Hepatic stellate cell (primary cell): ENCODE measurements around the gene TNIP1.

Experiments used
- DNase-seq: peaks from one replicate; pipeline ENCODE4 v3.0.0; 2011; ENCODE audit warnings: low spot score

Gene TNIP1

DNA sequence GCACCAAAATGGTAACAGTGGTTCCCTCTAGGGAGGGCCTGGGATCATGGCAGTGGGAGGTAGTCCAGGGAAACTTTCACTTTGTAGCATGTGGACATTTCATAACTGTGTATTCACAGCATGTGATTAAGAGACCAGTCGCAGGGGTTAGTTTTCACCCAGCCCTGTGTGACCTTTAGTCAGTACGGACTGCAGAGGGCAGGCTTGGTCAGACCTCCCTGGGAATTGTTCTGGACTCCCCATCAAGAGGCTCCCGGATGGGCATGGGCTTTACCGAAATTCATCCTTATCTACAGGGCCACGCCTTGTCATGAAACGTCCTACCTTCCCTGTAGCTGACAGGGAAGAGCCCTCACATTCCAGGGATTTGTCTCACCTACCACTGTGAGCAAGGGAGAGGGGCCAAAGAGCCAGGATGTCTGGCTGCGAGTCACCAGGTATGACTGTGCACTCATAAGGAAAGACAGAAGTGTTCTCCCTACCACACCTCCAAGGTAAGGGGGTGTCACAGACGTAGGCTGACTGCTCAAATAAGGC lies 40.6 kb downstream of the TNIP1 start:
- peak; percentile 69 for DNase-seq

GRCh38 chr5:151039665-151040064 lies 41.2 kb downstream of the TNIP1 start:
- no peak for DNase-seq

- no peak for DNase-seq
Measured at GRCh38 chr5:151038801-151039238, 42.0 kb downstream of the TNIP1 start.

DNA sequence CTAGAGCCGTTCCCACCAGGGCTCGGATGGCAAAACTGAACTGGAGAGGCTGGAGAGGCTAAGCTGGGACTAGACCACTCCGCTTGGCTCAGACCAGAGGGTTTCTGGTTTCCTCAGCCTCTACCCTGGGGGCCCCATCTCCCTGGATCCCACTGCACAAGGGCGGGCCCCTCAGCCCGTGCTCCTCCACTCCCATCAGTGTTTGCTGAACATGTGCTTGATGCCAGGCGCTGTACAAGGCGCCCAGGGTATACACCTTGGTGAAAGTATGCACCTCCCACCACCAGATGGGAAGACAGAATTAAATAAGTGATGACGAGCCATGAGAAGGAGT lies 42.5 kb downstream of the TNIP1 start:
- no peak for DNase-seq

GRCh38 chr5:151037561-151038411 lies 43.0 kb downstream of the TNIP1 start:
- peak; percentile 87 for DNase-seq

DNA sequence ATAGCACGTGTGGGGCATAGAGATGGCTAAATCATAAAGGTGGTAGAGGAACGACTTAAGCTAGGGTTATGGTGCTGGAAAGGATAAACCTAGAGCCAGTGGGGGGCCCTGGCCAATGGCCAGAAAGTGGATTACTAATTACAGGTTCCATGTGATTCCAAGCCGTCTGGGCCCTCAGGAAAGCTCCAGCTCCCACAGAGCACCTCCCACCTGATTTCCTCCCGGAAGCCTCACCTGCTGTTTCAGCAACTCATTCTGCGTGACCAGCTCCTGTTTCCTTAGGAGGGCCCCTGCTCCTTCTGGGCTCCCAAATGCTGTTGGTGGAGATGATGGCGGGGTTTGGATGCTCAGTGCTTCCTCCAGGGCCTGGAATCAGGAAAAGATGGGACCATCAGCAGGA lies 44.3 kb downstream of the TNIP1 start:
- no peak for DNase-seq

DNA sequence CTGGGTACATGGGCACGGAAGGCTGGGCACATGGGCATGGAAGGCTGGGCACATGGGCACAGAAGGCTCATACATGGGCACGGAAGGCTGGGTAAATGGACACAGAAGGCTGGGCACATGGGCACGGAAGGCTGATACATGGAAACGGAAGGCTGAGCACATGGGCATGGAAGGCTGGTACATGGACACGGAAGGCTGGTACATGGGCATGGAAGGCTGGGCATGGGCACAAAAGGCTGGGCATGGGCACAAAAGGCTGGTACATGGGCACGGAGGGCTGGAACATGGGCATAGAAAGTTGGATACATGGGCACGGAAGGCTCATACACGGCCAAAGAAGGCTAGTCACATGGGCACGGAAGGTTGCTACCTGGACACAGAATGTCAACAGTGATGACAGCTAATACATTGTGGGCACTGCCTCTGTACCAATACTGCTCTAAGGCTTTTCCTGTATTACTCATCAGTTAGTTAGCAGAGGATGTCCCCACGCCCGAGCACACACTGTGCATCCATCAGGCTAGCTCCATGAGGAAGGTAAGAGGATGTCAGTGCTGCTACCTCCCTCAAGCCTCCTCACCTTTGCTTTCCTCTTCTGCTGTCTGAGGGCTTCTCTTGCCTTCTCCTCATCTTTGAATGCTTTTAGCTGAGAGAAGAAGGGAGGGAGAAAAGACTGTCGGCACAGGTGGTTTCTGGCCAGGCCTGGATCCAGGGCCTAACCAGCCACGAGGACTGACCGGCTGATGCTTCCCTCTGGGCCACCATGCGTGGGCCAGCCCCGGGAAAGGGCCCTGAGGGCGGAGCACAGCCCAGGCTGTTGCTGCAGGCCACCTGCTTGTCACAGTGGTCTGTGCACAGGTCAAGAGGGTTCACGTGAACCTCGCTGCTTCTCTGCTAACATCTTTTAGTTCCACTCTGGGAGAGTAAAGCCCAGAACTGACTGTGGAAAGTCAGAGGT lies 46.1 kb downstream of the TNIP1 start:
- no peak for DNase-seq

- no peak for DNase-seq
Measured at GRCh38 chr5:151033217-151033934, 47.5 kb downstream of the TNIP1 start.

DNA sequence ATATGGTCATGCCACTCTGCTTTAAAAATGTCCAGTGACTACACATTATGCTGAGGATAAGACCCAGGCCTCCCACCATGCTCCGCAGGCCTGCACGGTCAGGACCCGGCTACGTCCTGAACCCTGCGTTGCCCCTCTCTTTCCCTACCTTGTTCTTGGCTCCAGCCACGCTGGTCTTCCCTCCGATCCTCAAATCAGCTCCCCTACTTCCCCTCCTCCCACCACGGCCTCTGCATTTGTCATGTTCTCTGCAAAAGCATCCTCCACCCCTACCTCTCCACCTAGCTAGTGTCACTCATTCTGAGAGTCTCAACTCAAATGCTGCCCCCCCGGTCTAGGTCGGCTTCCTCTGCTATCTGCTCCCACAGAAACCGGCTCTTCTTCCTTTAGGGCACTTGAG lies 49.3 kb downstream of the TNIP1 start:
- no peak for DNase-seq

DNA sequence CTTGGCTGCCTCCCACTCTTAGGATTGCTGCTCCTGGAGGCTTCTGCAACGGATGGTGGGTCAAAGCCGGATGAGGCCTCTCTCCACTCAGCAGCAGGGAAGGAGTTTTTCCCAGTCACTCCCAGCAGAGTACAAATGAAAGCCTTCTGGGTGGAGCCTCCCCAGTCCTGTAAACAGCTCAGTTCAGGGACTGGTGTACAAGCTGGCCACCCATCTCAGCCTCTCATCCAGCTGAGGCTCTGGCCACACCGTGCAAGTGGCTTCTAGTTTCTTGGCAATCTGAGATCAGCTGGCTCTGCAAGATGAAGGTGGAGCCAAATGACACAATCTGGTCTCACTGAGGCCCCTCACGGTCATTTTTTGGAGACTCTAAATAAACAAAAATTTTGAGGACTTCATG lies 50.5 kb downstream of the TNIP1 start:
- no peak for DNase-seq

GRCh38 chr5:151030056-151030336 lies 50.8 kb downstream of the TNIP1 start:
- no peak for DNase-seq

DNA sequence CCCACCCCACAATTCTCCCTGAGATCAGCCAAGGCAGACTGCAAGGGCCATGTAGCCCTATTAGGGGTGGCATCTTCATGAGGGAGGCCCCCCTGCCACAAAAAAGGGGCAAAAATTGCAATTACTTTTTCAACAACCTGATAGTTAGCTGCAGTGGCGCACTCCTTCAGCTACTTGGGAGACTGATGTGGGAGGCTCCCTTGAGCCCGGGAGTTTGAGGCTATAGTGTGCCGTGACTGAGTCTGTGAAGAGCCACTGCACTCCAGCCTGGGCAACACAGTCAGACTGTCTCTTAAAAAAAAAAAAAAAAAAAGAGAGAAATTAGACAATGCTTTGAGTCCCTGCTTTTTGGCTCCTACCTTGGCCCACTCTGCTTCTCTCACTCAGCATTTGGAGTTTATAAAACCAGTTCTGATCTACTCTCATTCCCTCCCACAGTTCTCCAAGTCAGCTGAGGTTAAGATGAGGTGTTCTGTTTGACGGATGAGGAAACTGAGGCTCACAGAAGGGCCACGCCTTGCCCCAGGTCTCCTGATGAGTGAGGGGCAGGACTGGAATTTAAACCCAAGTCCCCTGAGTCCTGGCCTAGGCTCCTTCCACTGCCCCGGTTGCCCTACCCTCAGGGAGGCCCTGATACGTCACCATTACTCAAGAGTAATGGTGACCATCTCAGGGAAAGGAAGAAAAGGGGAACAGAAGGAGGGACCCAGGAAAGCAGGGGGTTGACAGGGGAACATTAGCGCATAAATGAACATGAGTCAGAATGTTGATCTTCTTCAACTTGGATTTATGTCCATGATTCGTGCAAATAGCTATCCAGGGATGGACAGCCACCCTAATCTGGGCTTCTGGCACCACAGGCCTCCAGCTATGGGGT lies 51.4 kb downstream of the TNIP1 start:
- no peak for DNase-seq

DNA sequence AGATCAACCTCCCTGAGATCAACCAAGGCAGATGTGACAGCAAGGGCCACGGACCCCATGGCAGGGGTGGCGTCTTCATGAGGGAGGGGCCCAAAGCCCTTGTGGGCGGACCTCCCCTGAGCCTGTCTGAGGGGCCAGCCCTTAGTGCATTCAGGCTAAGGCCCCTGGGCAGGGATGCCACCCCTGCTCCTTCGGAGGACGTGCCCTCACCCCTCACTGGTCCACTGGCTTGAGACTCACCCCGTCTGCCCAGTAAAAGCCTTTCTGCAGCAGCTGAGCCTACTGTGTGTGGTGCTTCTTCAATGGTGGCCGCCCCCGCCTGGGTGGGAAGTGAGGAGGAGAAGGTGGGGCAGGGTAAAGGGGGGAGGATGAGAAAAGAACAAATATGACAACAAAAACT lies 52.1 kb downstream of the TNIP1 start:
- DNase-seq, result no peak

DNA sequence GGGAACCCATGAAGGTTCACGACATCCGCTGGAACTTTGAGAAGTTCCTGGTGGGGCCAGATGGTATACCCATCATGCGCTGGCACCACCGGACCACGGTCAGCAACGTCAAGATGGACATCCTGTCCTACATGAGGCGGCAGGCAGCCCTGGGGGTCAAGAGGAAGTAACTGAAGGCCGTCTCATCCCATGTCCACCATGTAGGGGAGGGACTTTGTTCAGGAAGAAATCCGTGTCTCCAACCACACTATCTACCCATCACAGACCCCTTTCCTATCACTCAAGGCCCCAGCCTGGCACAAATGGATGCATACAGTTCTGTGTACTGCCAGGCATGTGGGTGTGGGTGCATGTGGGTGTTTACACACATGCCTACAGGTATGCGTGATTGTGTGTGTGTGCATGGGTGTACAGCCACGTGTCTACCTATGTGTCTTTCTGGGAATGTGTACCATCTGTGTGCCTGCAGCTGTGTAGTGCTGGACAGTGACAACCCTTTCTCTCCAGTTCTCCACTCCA lies 52.8 kb downstream of the TNIP1 start:
- DNase-seq, result no peak

DNA sequence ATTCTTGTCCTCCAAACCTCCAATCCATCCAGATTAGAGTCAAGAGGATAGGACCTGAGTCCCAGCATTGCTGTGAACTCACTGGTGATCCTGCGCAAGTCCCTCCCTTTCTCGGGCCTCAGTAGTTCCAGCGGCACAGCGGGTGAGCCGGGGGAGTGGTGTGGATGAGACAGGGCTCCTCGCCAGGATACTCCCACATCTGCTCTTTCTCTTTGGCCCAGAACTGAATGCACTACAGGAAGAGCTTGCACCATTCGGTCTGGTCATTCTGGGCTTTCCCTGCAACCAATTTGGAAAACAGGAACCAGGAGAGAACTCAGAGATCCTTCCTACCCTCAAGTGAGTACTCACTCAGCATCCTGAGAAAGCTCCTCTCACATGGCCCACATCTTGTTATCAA lies 54.2 kb downstream of the TNIP1 start:
- no peak for DNase-seq

GRCh38 chr5:151026088-151026487 lies 54.7 kb downstream of the TNIP1 start:
- no peak for DNase-seq

DNA sequence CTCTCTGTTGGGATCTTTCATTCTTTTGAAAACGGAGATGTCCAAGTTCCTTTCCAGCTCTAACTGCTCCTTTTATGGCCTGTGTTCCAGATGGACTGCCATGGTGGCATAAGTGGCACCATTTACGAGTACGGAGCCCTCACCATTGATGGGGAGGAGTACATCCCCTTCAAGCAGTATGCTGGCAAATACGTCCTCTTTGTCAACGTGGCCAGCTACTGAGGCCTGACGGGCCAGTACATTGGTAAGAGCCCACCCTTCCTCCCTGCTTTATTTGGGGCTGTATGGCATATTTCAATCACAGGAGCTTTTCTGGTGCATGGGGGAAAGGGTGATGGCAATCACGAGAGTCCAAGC lies 55.6 kb downstream of the TNIP1 start:
- DNase-seq, result no peak

DNA sequence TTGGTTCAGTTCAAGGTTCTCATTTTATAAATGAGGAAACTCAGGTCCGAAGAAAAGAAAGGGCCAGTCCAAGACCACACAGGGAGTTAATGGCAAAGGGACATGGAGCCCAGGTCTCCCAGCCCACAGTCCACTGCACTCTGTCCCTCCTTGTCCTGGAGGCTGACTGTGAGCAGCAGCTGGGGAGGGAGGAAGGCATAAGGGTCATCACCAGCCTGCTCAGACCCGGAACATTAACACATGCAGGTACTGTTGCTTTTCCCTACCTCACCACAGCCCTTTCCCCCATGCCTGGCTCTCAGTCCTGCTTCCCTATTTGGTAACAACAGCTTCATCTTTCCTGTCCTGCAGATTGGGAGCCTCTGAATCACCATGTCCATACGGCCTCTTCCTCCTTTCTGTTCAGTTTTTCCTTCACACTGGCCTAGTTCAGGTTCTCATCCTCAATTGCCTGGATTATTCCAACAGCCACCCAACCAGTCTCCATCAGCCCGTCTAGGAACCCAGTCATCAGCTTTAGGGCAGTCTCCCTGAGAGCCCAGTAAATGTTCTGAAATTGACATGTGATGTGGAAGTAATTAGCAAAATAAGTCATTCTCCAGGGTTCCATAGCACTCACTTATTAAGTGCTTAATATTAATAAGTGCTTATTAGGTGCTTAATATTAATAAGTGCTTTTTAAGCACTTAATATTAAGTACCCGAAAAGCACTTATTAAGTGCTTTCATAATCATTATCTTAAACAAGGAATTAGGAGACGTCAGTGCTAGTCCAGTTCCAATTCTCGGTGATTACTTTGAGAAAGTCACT lies 56.2 kb downstream of the TNIP1 start:
- DNase-seq, result no peak

DNA sequence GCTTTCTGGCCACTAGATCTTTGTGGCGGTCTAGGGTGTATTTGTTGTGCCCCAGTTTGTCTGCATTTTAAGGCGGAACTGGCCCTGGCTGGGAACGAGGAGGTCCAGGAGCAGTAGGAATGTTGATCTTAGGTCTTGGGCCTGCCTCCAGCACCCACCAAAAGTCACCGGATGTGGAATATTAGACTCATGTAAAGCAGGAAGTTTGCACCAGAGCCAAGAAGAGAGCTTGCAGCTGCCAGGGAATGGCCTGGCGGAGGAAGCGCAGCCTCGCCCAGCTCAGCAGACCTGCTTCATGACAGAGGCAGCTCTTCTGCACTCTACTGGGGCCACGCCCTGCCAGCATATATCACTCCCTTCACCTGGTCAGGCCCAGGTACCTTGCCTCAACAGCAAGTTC lies 57.2 kb downstream of the TNIP1 start:
- DNase-seq, result peak; percentile 88

DNA sequence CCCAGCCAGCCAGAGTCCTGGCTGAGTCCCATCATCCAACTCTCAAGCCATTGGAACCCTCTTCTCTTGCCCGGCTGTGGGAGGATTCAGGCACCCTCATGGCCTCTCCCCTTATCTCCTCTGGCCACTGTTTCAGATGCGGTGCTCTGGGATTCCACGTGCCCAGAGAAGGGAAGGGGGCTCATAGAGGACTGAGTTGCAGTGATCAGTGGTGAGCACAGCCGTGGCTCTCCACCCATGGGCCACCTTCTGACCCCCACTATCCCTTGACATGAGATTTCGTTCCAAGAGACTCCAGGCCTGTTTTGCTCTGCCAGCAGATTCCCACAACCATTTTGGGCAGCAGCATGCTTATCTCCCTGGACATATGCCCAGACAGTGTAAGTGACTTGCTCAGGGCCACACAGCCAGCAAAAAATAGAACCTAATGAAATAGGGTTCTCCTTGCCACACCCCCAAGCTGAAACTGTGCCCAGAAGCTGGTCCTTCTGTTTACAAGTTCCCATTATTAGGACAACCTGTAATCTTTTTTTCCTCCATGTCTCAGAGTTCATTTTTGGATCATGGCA lies 57.7 kb downstream of the TNIP1 start:
- peak; percentile 74 for DNase-seq
